PC-9 (cell line): ENCODE results near the gene RANBP10. TPM values are rescaled to one million over a fixed set of nuclear protein-coding genes. Genes with fewer than 3 reads are reported as not detected.

ENCODE experiments used
- BruUV-seq: library from RNA; stranded (reverse); fragments of 400-500 nt; replicated peaks from 2 replicates; lab custom pipeline; 2021; lab: Mats Ljungman, UMichigan
- CTCF ChIA-PET: fragments of 300-600 bp; sonication (Branson Sonifier 250); formaldehyde crosslinking; loops from one replicate; lab custom pipeline; 2022; ENCODE audit warnings: antibody characterized with exemption; lab: Charles Lee
- POLR2A ChIA-PET: fragments of 300-600 bp; sonication (Branson Sonifier 250); formaldehyde crosslinking; loops from one replicate; lab custom pipeline; 2022; ENCODE audit warnings: antibody characterized with exemption; ENCODE audit not compliant: unreplicated experiment; lab: Charles Lee
- DNase-seq, 2 experiments: peaks; one replicate each; pipeline versions ENCODE4 v3.0.0 to v3.0.0-alpha.2; 2015 to 2022; ENCODE audit warnings: mixed read lengths in 1 of 2
- H2AFZ ChIP-seq: fragments of 200-600 bp; sonication (generic); 2 replicates; pipeline ENCODE4 v1.8.1; 2017; ENCODE audit warnings: antibody characterized with exemption
- H3F3A ChIP-seq: fragments of 200-600 bp; sonication (generic); 2 replicates; pipeline ENCODE4 v1.8.1; 2017; ENCODE audit warnings: antibody characterized with exemption, mild to moderate bottlenecking, low read depth; ENCODE audit not compliant: insufficient read depth
- H3K27ac ChIP-seq: fragments of 200-600 bp; sonication (generic); 2 replicates; pipeline ENCODE4 v1.6.1; 2016; ENCODE audit warnings: mixed run types
- H3K27me3 ChIP-seq: fragments of 200-600 bp; sonication (generic); 2 replicates; pipeline ENCODE4 v1.6.1; 2016; ENCODE audit warnings: low read depth, mixed run types; ENCODE audit not compliant: insufficient read depth
- H3K36me3 ChIP-seq: fragments of 200-600 bp; sonication (generic); 2 replicates; pipeline ENCODE4 v1.6.1; 2016; ENCODE audit warnings: low read depth, mixed run types
- H3K4me1 ChIP-seq: fragments of 200-600 bp; sonication (generic); replicated peaks from 2 replicates; pipeline ENCODE4 v1.6.1; 2016; ENCODE audit warnings: mixed run types; ENCODE audit not compliant: insufficient read depth
- H3K4me2 ChIP-seq: fragments of 200-600 bp; sonication (generic); 2 replicates; pipeline ENCODE4 v1.6.1; 2017; ENCODE audit warnings: mixed run types
- H3K4me3 ChIP-seq: fragments of 200-600 bp; sonication (generic); 2 replicates; pipeline ENCODE4 v1.6.1; 2016; ENCODE audit warnings: mixed run types
- H3K79me2 ChIP-seq: fragments of 200-600 bp; sonication (generic); 2 replicates; pipeline ENCODE4 v1.6.1; 2017; ENCODE audit warnings: low read depth, mixed run types
- H3K9me2 ChIP-seq: fragments of 200-600 bp; sonication (generic); 2 replicates; pipeline ENCODE4 v1.8.1; 2017; ENCODE audit warnings: mild to moderate bottlenecking; ENCODE audit not compliant: insufficient read depth
- H3K9me3 ChIP-seq: fragments of 200-600 bp; sonication (generic); 2 replicates; pipeline ENCODE4 v1.8.1; 2016; ENCODE audit warnings: low read depth; ENCODE audit not compliant: insufficient read depth
- H4K20me1 ChIP-seq: fragments of 200-600 bp; sonication (generic); 2 replicates; pipeline ENCODE4 v1.8.1; 2017; ENCODE audit not compliant: insufficient read depth
- EZH2 ChIP-seq: fragments of 200-600 bp; sonication (generic); IDR thresholded peaks from 2 replicates; pipeline ENCODE4 v1.8.0; 2017; ENCODE audit warnings: antibody characterized with exemption, low read depth
- intact Hi-C: fragments of 100-400 bp; cut with micrococcal nuclease; formaldehyde crosslinking; loops from one replicate; pipeline ENCODE4 v1.10.0; 2022; ENCODE audit not compliant: unreplicated experiment
- total RNA-seq: library from RNA; stranded (reverse); gene quantifications from 2 replicates; pipeline ENCODE4 v1.2.3, GENCODE V29; 2021
- TF ChIP-seq, protein P1 (sequence below): fragments of 200-600 bp; sonication (generic); conservative IDR thresholded peaks from 2 replicates; pipeline ENCODE4 v1.6.1; 2017; ENCODE audit warnings: mixed run types, antibody characterized with exemption, mild to moderate bottlenecking, moderate library complexity

RANBP10 gene
- total RNA-seq, 1 experiment from 2014 or later: 21.0 TPM

DNA sequence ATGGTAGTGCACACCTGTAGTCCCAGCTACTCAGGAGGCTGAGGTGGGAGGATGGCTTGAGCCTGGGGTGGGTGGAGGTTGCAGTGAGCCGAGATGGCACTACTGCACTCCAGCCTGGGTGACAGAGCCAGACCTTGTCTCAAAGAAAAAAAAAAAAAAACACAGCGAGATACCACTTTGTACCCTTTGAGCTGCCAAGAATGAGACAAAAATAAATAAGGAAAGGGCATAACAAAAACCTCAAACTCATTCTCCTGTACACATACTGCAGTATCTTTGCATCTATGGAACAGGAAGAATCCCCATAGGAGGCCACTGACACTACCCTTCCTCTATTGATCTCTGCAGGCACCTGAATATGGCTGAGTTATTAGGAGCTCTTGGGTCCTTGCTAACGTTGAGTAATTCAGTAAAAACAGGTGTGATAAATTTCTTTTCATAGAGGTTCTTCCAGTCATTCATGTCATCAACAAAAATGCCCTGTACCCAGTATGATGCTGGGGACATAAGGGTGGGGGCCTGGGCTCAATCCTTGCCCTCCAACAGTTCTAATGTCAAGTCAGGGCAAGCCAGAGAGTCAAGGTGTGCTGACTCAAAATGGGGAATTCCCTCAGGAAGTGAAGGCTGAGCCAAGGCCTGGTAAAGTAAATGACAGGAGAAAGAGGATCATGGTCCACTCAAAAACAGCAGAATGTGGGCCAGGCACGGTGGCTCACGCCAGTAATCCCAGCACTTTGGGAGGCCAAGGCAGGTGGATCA, 26.9 kb downstream of the RANBP10 start:
- Histone ChIP-seq H3K36me3 (no peaks in the 10 kb centered on the region), H3K79me2 (peaks cover 6% of the 10 kb centered on the region; the same call in 1 of the 2 replicates), H3K27ac (no peak overlapping the region), H3K4me2 (no peak overlapping the region), H3K4me1 (no peaks in the 10 kb centered on the region), H3K9me3 (no peaks in the 10 kb centered on the region), H4K20me1 (peaks cover 7% of the 10 kb centered on the region), H3K4me3 (no peak overlapping the region), H3F3A (no peaks in the 10 kb centered on the region), H2AFZ (no peak overlapping the region), H3K9me2 (no peaks in the 10 kb centered on the region), H3K27me3 (no peaks in the 10 kb centered on the region)
- intact Hi-C loops: no loop called here
- DNase-seq: no peak
- TF ChIP-seq, protein P1, sequence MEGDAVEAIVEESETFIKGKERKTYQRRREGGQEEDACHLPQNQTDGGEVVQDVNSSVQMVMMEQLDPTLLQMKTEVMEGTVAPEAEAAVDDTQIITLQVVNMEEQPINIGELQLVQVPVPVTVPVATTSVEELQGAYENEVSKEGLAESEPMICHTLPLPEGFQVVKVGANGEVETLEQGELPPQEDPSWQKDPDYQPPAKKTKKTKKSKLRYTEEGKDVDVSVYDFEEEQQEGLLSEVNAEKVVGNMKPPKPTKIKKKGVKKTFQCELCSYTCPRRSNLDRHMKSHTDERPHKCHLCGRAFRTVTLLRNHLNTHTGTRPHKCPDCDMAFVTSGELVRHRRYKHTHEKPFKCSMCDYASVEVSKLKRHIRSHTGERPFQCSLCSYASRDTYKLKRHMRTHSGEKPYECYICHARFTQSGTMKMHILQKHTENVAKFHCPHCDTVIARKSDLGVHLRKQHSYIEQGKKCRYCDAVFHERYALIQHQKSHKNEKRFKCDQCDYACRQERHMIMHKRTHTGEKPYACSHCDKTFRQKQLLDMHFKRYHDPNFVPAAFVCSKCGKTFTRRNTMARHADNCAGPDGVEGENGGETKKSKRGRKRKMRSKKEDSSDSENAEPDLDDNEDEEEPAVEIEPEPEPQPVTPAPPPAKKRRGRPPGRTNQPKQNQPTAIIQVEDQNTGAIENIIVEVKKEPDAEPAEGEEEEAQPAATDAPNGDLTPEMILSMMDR: no peak
- TF ChIP-seq EZH2: no peak
- no TSS peak for BruUV-seq
- CTCF ChIA-PET: interaction anchor here (0.5 kb wide), 1 partner anchor 87 kb away, joined by 3 read pairs; no protein-coding TSS in a partner anchor
- POLR2A ChIA-PET: no interaction called here

DNA sequence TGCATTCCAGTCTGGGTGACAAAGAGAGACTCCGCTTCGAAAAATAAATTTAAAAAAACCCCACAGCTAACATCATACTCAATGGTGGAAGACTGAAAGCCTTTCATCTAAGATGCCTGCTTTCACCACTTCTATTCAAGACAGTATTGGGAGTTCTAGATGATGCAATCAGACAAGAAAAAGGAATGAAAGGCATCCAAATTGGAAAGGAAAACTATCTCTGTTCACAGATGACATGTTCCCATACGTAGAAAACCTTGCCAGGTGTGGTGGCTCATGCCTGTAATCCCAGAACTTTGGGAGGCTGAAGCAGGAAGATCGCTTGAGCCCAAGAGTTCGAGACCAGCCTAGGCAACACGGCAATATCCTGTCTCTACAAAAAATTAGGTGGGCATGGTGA, 31.1 kb downstream of the RANBP10 start:
- H3K36me3 ChIP-seq: no peaks in the 10 kb centered on the region
- H3F3A ChIP-seq: no peaks in the 10 kb centered on the region
- DNase-seq: no peak
- intact Hi-C loops: no loop called here
- BruUV-seq: no TSS peak
- TF ChIP-seq EZH2: no peak
- peaks cover 4% of the 10 kb centered on the region; the same call in 1 of the 2 replicates for H3K79me2 ChIP-seq
- H3K9me2 ChIP-seq: no peaks in the 10 kb centered on the region
- no peaks in the 10 kb centered on the region for H3K9me3 ChIP-seq
- no peaks in the 10 kb centered on the region for H3K4me1 ChIP-seq
- no peak overlapping the region for H3K4me3 ChIP-seq
- CTCF ChIA-PET: no interaction called here
- no peak overlapping the region for H2AFZ ChIP-seq
- no peak overlapping the region for H3K4me2 ChIP-seq
- H4K20me1 ChIP-seq: peaks cover 7% of the 10 kb centered on the region; the same call in 1 of the 2 replicates
- POLR2A ChIA-PET: no interaction called here
- H3K27me3 ChIP-seq: no peaks in the 10 kb centered on the region
- no peak overlapping the region for H3K27ac ChIP-seq

DNA sequence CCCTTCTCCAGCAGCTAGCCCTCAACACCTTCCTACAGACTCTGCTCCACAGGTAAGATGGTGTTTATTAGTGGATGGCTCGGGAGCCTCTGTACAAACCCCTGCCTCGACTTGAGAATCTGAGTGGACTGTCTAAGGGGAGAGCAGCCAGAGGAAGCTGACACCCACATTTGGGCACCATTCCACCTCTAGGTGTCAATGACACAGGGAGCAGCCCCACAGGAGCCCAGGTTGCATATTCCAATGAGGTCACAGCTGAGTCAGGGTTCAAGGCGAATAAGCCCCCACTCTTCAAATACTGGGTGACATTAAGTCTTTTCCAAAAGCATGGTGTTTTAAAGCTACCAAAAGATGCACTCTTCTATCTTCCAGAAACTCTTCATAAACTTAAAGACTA, 31.9 kb downstream of the RANBP10 start:
- H3K36me3 ChIP-seq: no peaks in the 10 kb centered on the region
- H3K4me2 ChIP-seq: no peak overlapping the region
- intact Hi-C loops: no loop called here
- no TSS peak for BruUV-seq
- H3K27ac ChIP-seq: no peak overlapping the region
- peaks cover 7% of the 10 kb centered on the region; the same call in 1 of the 2 replicates for H4K20me1 ChIP-seq
- ChIA-PET POLR2A (no interaction called here), CTCF (no interaction called here)
- no peaks in the 10 kb centered on the region for H3K9me2 ChIP-seq
- no peak for DNase-seq
- H3K4me3 ChIP-seq: no peak overlapping the region
- H3K79me2 ChIP-seq: peaks cover 4% of the 10 kb centered on the region; the same call in 1 of the 2 replicates
- TF ChIP-seq EZH2: no peak
- TF ChIP-seq, protein P1: no peak
- H3K9me3 ChIP-seq: no peaks in the 10 kb centered on the region
- H2AFZ ChIP-seq: no peak overlapping the region
- no peaks in the 10 kb centered on the region for H3F3A ChIP-seq
- H3K27me3 ChIP-seq: no peaks in the 10 kb centered on the region
- H3K4me1 ChIP-seq: no peaks in the 10 kb centered on the region
